HFFc6 (cell line): ENCODE measurements around the gene GARRE1. TPM values are rescaled to one million over a fixed set of nuclear protein-coding genes. Genes with fewer than 3 reads are reported as not detected.
"Not testable (repeated sequence)": the region's sequence is repeated elsewhere in the genome, so short reads cannot be mapped to it uniquely, and the experiment has no call there.

Experiments used
- DNase-seq: peaks from one replicate; pipeline ENCODE4 v3.0.0-alpha.2; 2018
- H3K27ac Mint-ChIP-seq: 2 replicates; pipeline ENCODE4 v1.8.0; 2020; ENCODE audit warnings: mild to moderate bottlenecking, mixed read lengths
- H3K27me3 Mint-ChIP-seq: 2 replicates; pipeline ENCODE4 v1.8.0; 2021; ENCODE audit warnings: mild to moderate bottlenecking, moderate library complexity, mixed read lengths; ENCODE audit not compliant: insufficient read depth
- H3K36me3 Mint-ChIP-seq: 2 replicates; pipeline ENCODE4 v1.8.0; 2021; ENCODE audit warnings: low read depth, mixed read lengths
- H3K4me1 Mint-ChIP-seq: 2 replicates; pipeline ENCODE4 v1.8.0; 2020; ENCODE audit warnings: low read depth, mixed read lengths
- H3K4me3 Mint-ChIP-seq: 2 replicates; pipeline ENCODE4 v1.8.0; 2020; ENCODE audit warnings: mild to moderate bottlenecking, moderate library complexity, mixed read lengths
- H3K9me3 Mint-ChIP-seq: 2 replicates; pipeline ENCODE4 v1.8.0; 2020; ENCODE audit warnings: mild to moderate bottlenecking, mixed read lengths
- CTCF ChIP-seq: fragments of 200-600 bp; sonication (generic); IDR thresholded peaks from 2 replicates; pipeline ENCODE4 v1.5.0; 2021; ENCODE audit warnings: antibody characterized with exemption, mild to moderate bottlenecking
- total RNA-seq, 6 experiments: library from RNA; stranded (reverse); fragmentation: NEBNext Ultra II Directional; extraction: Animal tissue kit (Norgen Biotek cat#: 25700); gene quantifications; 2 replicates in 1 of 6; 3 replicates in 5 of 6; pipeline ENCODE4 v1.2.3, GENCODE V29; 2021

GARRE1 gene
- total RNA-seq, 6 experiments from 2014 or later = 16.2 to 26.0 (median 22.7) TPM

GRCh38 chr19:34214040-34214439 is 40.3 kb upstream of the GARRE1 start:
- Mint-ChIP-seq H3K9me3 (no peaks in the 10 kb centered on the region), H3K4me3 (no peak overlapping the region), H3K27me3 (no peaks in the 10 kb centered on the region), H3K27ac (no peak overlapping the region), H3K36me3 (peaks cover 13% of the 10 kb centered on the region), H3K4me1 (peaks cover 21% of the 10 kb centered on the region)
- no peak for TF ChIP-seq CTCF
- no peak for DNase-seq

- no peaks in the 10 kb centered on the region for H3K9me3 Mint-ChIP-seq
- no peak overlapping the region for H3K4me3 Mint-ChIP-seq
- no peak overlapping the region for H3K27ac Mint-ChIP-seq
Observed at GRCh38 chr19:34215006-34215665, 39.2 kb upstream of the GARRE1 start.

GRCh38 chr19:34215666-34216038 is 38.7 kb upstream of the GARRE1 start:
- Mint-ChIP-seq H3K4me1 (peaks cover 27% of the 10 kb centered on the region), H3K36me3 (peaks cover 26% of the 10 kb centered on the region), H3K27ac (no peak overlapping the region), H3K27me3 (no peaks in the 10 kb centered on the region), H3K4me3 (no peak overlapping the region), H3K9me3 (no peaks in the 10 kb centered on the region)
- DNase-seq = no peak
- TF ChIP-seq CTCF = no peak

More at GRCh38 chr19:34215006-34215665, 39.2 kb upstream of the GARRE1 start:
- DNase-seq = no peak
- Mint-ChIP-seq H3K4me1 (peaks cover 22% of the 10 kb centered on the region), H3K36me3 (peaks cover 21% of the 10 kb centered on the region), H3K27me3 (no peaks in the 10 kb centered on the region)
- no peak for TF ChIP-seq CTCF

- Mint-ChIP-seq H3K36me3 (peaks cover 33% of the 10 kb centered on the region), H3K4me1 (peaks cover 29% of the 10 kb centered on the region)
- DNase-seq, H3K9me3 Mint-ChIP-seq, H3K4me3 Mint-ChIP-seq, H3K27ac Mint-ChIP-seq, H3K27me3 Mint-ChIP-seq: not testable (repeated sequence)
Observed at GRCh38 chr19:34216745-34217219, 37.6 kb upstream of the GARRE1 start.

GRCh38 chr19:34217952-34218817 is 36.2 kb upstream of the GARRE1 start:
- H3K27me3 Mint-ChIP-seq = no peaks in the 10 kb centered on the region
- DNase-seq = peak; percentile 92

More at GRCh38 chr19:34217952-34218817, 36.2 kb upstream of the GARRE1 start:
- Mint-ChIP-seq H3K4me1 (peaks cover 32% of the 10 kb centered on the region), H3K4me3 (peak overlapping the region; percentile 15), H3K27ac (peak overlapping the region; percentile 36), H3K9me3 (no peaks in the 10 kb centered on the region), H3K36me3 (peaks cover 45% of the 10 kb centered on the region)
- no peak for TF ChIP-seq CTCF
